Measurements from ENCODE around the gene PRPH2. TPM values are rescaled to one million over a fixed set of nuclear protein-coding genes. Genes with fewer than 3 reads are reported as not detected.
A peak's percentile ranks its signal among the peaks of the same experiment; 100 is the strongest.

The PRPH2 gene
- total RNA-seq, 1 donor from 2014 or later: 0.47 TPM

- DNase-seq (peak; percentile 80), ATAC-seq (peak; percentile 87)
- intact Hi-C loops (cut with micrococcal nuclease): loop anchor here (10.0 kb wide), 2 partner anchors 63 to 213 kb away; partner anchors contain the start of genes PRPH2 and RPL7L1
Observed at GRCh38 chr6:42661540-42662153, 60.8 kb downstream of the PRPH2 start.

- intact Hi-C loops (cut with micrococcal nuclease): loop anchor here (10.0 kb wide), 2 partner anchors 65 to 215 kb away; partner anchors contain the start of genes PRPH2 and RPL7L1
- DNase-seq (no peak), ATAC-seq (no peak)
Observed at GRCh38 chr6:42659806-42660205, 62.6 kb downstream of the PRPH2 start.

- DNase-seq: no peak
- no peak for ATAC-seq
- intact Hi-C loops (cut with micrococcal nuclease): no loop called here
Observed at GRCh38 chr6:42653851-42654250, 68.5 kb downstream of the PRPH2 start.

- intact Hi-C loops (cut with micrococcal nuclease): no loop called here
- ATAC-seq: no peak
- no peak for DNase-seq
Observed at GRCh38 chr6:42652024-42652746, 70.2 kb downstream of the PRPH2 start.

Other genes starting within 250 kb of the PRPH2 start
- 35.3 TPM for gene UBR2, start 158.6 kb downstream of the PRPH2 start, total RNA-seq
- gene TBCC, start 23.5 kb upstream of the PRPH2 start, total RNA-seq: 10.6 TPM
- gene BICRAL, start 59.5 kb upstream of the PRPH2 start, total RNA-seq: 13.0 TPM
- gene RPL7L1, start 157.0 kb upstream of the PRPH2 start, total RNA-seq: 46.5 TPM
- not detected for gene PTCRA, start 193.5 kb upstream of the PRPH2 start, total RNA-seq
- gene CNPY3, start 206.9 kb upstream of the PRPH2 start, total RNA-seq: 19.5 TPM
- gene GNMT, start 238.2 kb upstream of the PRPH2 start, total RNA-seq: 2.0 TPM